CD14-positive monocyte (primary cell): Measurements from ENCODE around the gene ADORA3. TPM values are rescaled to one million over a fixed set of nuclear protein-coding genes. Genes with fewer than 3 reads are reported as not detected.

Experiments
- DNase-seq, 3 donors: peaks; one replicate each; pipeline ENCODE4 v3.0.0-alpha.2; 2011 to 2022
- H2AFZ ChIP-seq: 2 replicates; pipeline ENCODE4 v1.6.0; 2012; ENCODE audit warnings: mild to moderate bottlenecking, low read depth, low read length, inconsistent platforms; ENCODE audit not compliant: insufficient read depth, poor library complexity, severe bottlenecking
- H3K27ac ChIP-seq, 2 donors: 1 replicate in 1 of 2; 2 replicates in 1 of 2; pipeline ENCODE4 v1.5.1; 2012 to 2013; ENCODE audit warnings: low read length in 2 of 2, control low read depth in 1 of 2, inconsistent platforms in 1 of 2, low read depth in 1 of 2, mild to moderate bottlenecking in 1 of 2
- H3K27me3 ChIP-seq, 2 donors: one replicate each; pipeline versions ENCODE4 v1.6.0 to v1.6.1; 2011 to 2013; ENCODE audit warnings: low read length in 2 of 2; ENCODE audit not compliant: control insufficient read depth in 2 of 2, insufficient read depth in 2 of 2
- H3K36me3 ChIP-seq, 2 donors: replicated peaks in 1 of 2; 1 replicate in 1 of 2; 2 replicates in 1 of 2; pipeline versions ENCODE4 v1.5.1 to v1.6.1; 2012 to 2013; ENCODE audit warnings: low read length in 2 of 2, control low read depth in 1 of 2, inconsistent platforms in 1 of 2, mild to moderate bottlenecking in 1 of 2; ENCODE audit not compliant: insufficient read depth in 2 of 2, control insufficient read depth in 1 of 2
- H3K4me1 ChIP-seq, 2 donors: 1 replicate in 1 of 2; 2 replicates in 1 of 2; pipeline versions ENCODE4 v1.5.1 to v1.6.1; 2012 to 2013; ENCODE audit warnings: low read length in 2 of 2, control low read depth in 1 of 2, inconsistent platforms in 1 of 2, mild to moderate bottlenecking in 1 of 2, moderate library complexity in 1 of 2; ENCODE audit not compliant: insufficient read depth in 2 of 2, control insufficient read depth in 1 of 2
- H3K4me2 ChIP-seq: replicated peaks from 2 replicates; pipeline ENCODE3; 2012; ENCODE audit warnings: low read length, moderate library complexity, mild to moderate bottlenecking; ENCODE audit not compliant: poor library complexity, severe bottlenecking; ENCODE audit errors: extremely low read depth
- H3K4me3 ChIP-seq, 3 experiments: fragments of 200-600 bp in 1 of 3; sonication (generic) in 1 of 3; replicated peaks in 1 of 3; 1 replicate in 2 of 3; 2 replicates in 1 of 3; pipeline ENCODE4 v1.5.1; 2011 to 2013; ENCODE audit warnings: low read length in 3 of 3, mild to moderate bottlenecking in 3 of 3, control low read depth in 2 of 3, low read depth in 2 of 3, inconsistent platforms in 1 of 3, moderate library complexity in 1 of 3
- H3K79me2 ChIP-seq: 2 replicates; pipeline ENCODE4 v1.6.0; 2012; ENCODE audit warnings: mild to moderate bottlenecking, control low read depth, inconsistent platforms, low read length, moderate library complexity; ENCODE audit not compliant: insufficient read depth
- H3K9ac ChIP-seq: 2 replicates; pipeline ENCODE4 v1.6.0; 2017; ENCODE audit warnings: low read length, mild to moderate bottlenecking; ENCODE audit not compliant: insufficient read depth, poor library complexity, severe bottlenecking
- H3K9me3 ChIP-seq, 2 donors: replicated peaks in 1 of 2; 1 replicate in 1 of 2; 2 replicates in 1 of 2; pipeline versions ENCODE4 v1.5.1 to v1.6.1; 2012 to 2013; ENCODE audit warnings: low read length in 2 of 2, control low read depth in 1 of 2; ENCODE audit not compliant: control insufficient read depth in 1 of 2, insufficient read depth in 1 of 2
- H4K20me1 ChIP-seq: 2 replicates; pipeline ENCODE4 v1.6.0; 2012; ENCODE audit warnings: mild to moderate bottlenecking, low read length, control low read depth, moderate library complexity; ENCODE audit not compliant: insufficient read depth
- H3K27ac Mint-ChIP-seq, 7 donors: one replicate each; pipeline ENCODE4 v1.8.0; 2020; ENCODE audit warnings: mild to moderate bottlenecking in 7 of 7, mixed read lengths in 7 of 7, moderate library complexity in 6 of 7, inconsistent platforms in 2 of 7
- H3K27me3 Mint-ChIP-seq, 3 donors: one replicate each; pipeline ENCODE4 v1.8.0; 2021 to 2022; ENCODE audit warnings: low read depth in 3 of 3, mild to moderate bottlenecking in 3 of 3, mixed read lengths in 3 of 3, moderate library complexity in 3 of 3, inconsistent platforms in 1 of 3
- H3K36me3 Mint-ChIP-seq, 2 donors: one replicate each; pipeline ENCODE4 v1.8.0; 2020; ENCODE audit warnings: mixed read lengths in 2 of 2, inconsistent platforms in 1 of 2, mild to moderate bottlenecking in 1 of 2
- H3K4me1 Mint-ChIP-seq: one replicate; pipeline ENCODE4 v1.8.0; 2020; ENCODE audit warnings: mild to moderate bottlenecking, mixed read lengths
- H3K4me3 Mint-ChIP-seq, 2 donors: one replicate each; pipeline ENCODE4 v1.8.0; 2020; ENCODE audit warnings: mild to moderate bottlenecking in 2 of 2, mixed read lengths in 2 of 2, moderate library complexity in 1 of 2
- H3K9me3 Mint-ChIP-seq, 7 donors: one replicate each; pipeline ENCODE4 v1.8.0; 2020 to 2022; ENCODE audit warnings: mixed read lengths in 7 of 7, mild to moderate bottlenecking in 6 of 7, moderate library complexity in 6 of 7, inconsistent platforms in 2 of 7
- CTCF ChIP-seq: fragments of 200-600 bp; IDR thresholded peaks from one replicate; pipeline ENCODE4 v1.8.0; 2022; ENCODE audit warnings: antibody characterized with exemption, mild to moderate bottlenecking
- WGBS: methylation state at CpG from one replicate; pipeline ENCODE4 v1.1.5; 2013; ENCODE audit warnings: missing lambda C conversion rate; ENCODE audit not compliant: insufficient coverage; 5-methylcytosine and 5-hydroxymethylcytosine counted together
- intact Hi-C, 2 donors: fragments of 100-400 bp; cut with micrococcal nuclease; formaldehyde crosslinking; loops; one replicate each; pipeline versions ENCODE4 v1.15.0 to v1.15.1; 2023
- polyA plus RNA-seq, 3 donors: library from polyadenylated mRNA; depleted of rRNA in 1 of 3; unstranded in 2 of 3; stranded (reverse) in 1 of 3; fragments of 300-500 nt in 2 of 3; fragments of >200 nt in 1 of 3; fragmentation: Illumina TruSeq in 2 of 3; gene quantifications; 1 replicate in 2 of 3; 2 replicates in 1 of 3; pipeline ENCODE4 v1.2.3, GENCODE V29; 2012 to 2021
- small RNA-seq: library from RNA; depleted of rRNA; stranded (forward); fragments of <200 nt; gene quantifications from one replicate; pipeline ENCODE3, GENCODE V24; 2012; ENCODE audit warnings: low read depth; ENCODE audit not compliant: insufficient read length

The ADORA3 gene
- polyA plus RNA-seq, 3 donors = 1.1 to 2.7 (median 1.2) TPM

- DNase-seq = no peak
- Mint-ChIP-seq H3K36me3 (peaks cover 50 to 58% of the 10 kb centered on the region in 2 donors), H3K27ac (peak overlapping the region; percentile 98 to 100 (median 99)), H3K27me3 (peaks cover 0 to 2% (median 0%) of the 10 kb centered on the region in 3 donors), H3K9me3 (peaks cover 0 to 2% (median 0%) of the 10 kb centered on the region in 7 donors), H3K4me3 (peak overlapping the region; percentile 99 to 100), H3K4me1 (peaks cover 52% of the 10 kb centered on the region)
- intact Hi-C loops = loop anchor here in 1 of 2 donors (5.0 to 10.0 kb wide), 4 partner anchors 55 to 487 kb away; partner anchors contain the start of genes ADORA3, DDX20, LRIF1 and TMIGD3
- WGBS = 0% methylated on average over 4 of the region's 8 CpGs
- Histone ChIP-seq H3K27ac (peak overlapping the region; percentile 87 to 95), H2AFZ (peak overlapping the region; percentile 90), H3K4me3 (peak overlapping the region; percentile 90 to 97 (median 94)), H3K79me2 (peaks cover 73% of the 10 kb centered on the region), H3K36me3 (peaks cover 24 to 67% of the 10 kb centered on the region in 2 donors), H3K9ac (peak overlapping the region; percentile 93), H3K4me2 (peak overlapping the region; percentile 93), H3K9me3 (no peaks in the 10 kb centered on the region), H3K27me3 (no peaks in the 10 kb centered on the region), H3K4me1 (peaks cover 25 to 41% of the 10 kb centered on the region in 2 donors), H4K20me1 (peaks cover 25% of the 10 kb centered on the region)
- TF ChIP-seq CTCF = no peak
These were observed 53.8 kb downstream of the ADORA3 start for GRCh38 chr1:111449703-111450017.

Small RNAs within 50 kb of the gene (small RNA-seq; reads per million reads assigned to genes)
- gene RNU6-792P = not detected

Other genes starting within 250 kb of the ADORA3 start
- not detected for gene CHIA, start 212.8 kb downstream of the ADORA3 start, polyA plus RNA-seq
- 1 to 10 TPM in 1 of 3 donors, under 1 TPM in 2; 0.17 to 2.7 (median 0.35) TPM for gene OVGP1, start 75.9 kb downstream of the ADORA3 start, polyA plus RNA-seq
- 10 to 100 TPM; 26.4 to 62.2 (median 28.1) TPM for gene WDR77, start 54.4 kb downstream of the ADORA3 start, polyA plus RNA-seq
- gene ATP5PB, start 54.2 kb downstream of the ADORA3 start, polyA plus RNA-seq = 100 to 1,000 TPM; 112 to 597 (median 557) TPM
- 100 to 1,000 TPM; 310 to 744 (median 630) TPM for gene C1orf162, start 29.6 kb downstream of the ADORA3 start, polyA plus RNA-seq
- gene TMIGD3, start within 50 bp of the ADORA3 start, polyA plus RNA-seq = 1 to 10 TPM; 2.0 to 3.1 (median 2.1) TPM
- gene RAP1A, start 116.2 kb upstream of the ADORA3 start, polyA plus RNA-seq = 10 to 100 TPM; 41.2 to 79.1 (median 75.3) TPM
- 1 to 10 TPM; 1.8 to 6.6 (median 2.0) TPM for gene INKA2, start 235.8 kb upstream of the ADORA3 start, polyA plus RNA-seq